Epidermal melanocyte (primary cell): ENCODE measurements around the gene EDDM13.
"Not testable (repeated sequence)": the region's sequence is repeated elsewhere in the genome, so short reads cannot be mapped to it uniquely, and the experiment has no call there.

ENCODE experiments used
- DNase-seq: peaks from one replicate; pipeline ENCODE4 v3.0.0; 2011; ENCODE audit warnings: low spot score; ENCODE audit not compliant: insufficient read length

The EDDM13 gene

GRCh38 chr19:56272161-56272798 is at the start of gene EDDM13:
EDDM13 (plus strand) TSS chr19:56272748; CDS start chr19:56272835, 87 bp downstream.
- no peak for DNase-seq

GRCh38 chr19:56222901-56223300 is 49.6 kb upstream of the EDDM13 start:
- no peak for DNase-seq

GRCh38 chr19:56223481-56223880 is 49.1 kb upstream of the EDDM13 start:
- no peak for DNase-seq

- no peak for DNase-seq
These were observed 27.3 kb upstream of the EDDM13 start for GRCh38 chr19:56245121-56245740.

GRCh38 chr19:56245764-56246163 is 26.8 kb upstream of the EDDM13 start:
- DNase-seq: not testable (repeated sequence)

- DNase-seq: not testable (repeated sequence)
These were observed 23.7 kb upstream of the EDDM13 start for GRCh38 chr19:56248736-56249338.

GRCh38 chr19:56252699-56253422 is 19.7 kb upstream of the EDDM13 start:
- peak; percentile 35 for DNase-seq

- DNase-seq: peak; percentile 41
These were observed 18.8 kb upstream of the EDDM13 start for GRCh38 chr19:56253737-56254136.

GRCh38 chr19:56258272-56258671 is 14.3 kb upstream of the EDDM13 start:
- DNase-seq: no peak

- no peak for DNase-seq
These were observed 11.4 kb upstream of the EDDM13 start for GRCh38 chr19:56261145-56261544.

- not testable (repeated sequence) for DNase-seq
These were observed 10.6 kb upstream of the EDDM13 start for GRCh38 chr19:56261932-56262331.

GRCh38 chr19:56263319-56263718 is 9.2 kb upstream of the EDDM13 start:
- DNase-seq: no peak

- no peak for DNase-seq
These were observed 6.5 kb upstream of the EDDM13 start for GRCh38 chr19:56266051-56266450.

GRCh38 chr19:56269348-56269747 is 3.2 kb upstream of the EDDM13 start:
- no peak for DNase-seq

GRCh38 chr19:56270676-56271075 is 1.9 kb upstream of the EDDM13 start:
- DNase-seq: no peak

GRCh38 chr19:56271151-56271550 is 1.4 kb upstream of the EDDM13 start:
- DNase-seq: no peak

GRCh38 chr19:56273563-56274117 is 1.1 kb downstream of the EDDM13 start:
- no peak for DNase-seq

- no peak for DNase-seq
These were observed 10.3 kb downstream of the EDDM13 start for GRCh38 chr19:56282809-56283208.

- DNase-seq: no peak
These were observed 12.2 kb downstream of the EDDM13 start for GRCh38 chr19:56284746-56285145.

GRCh38 chr19:56290104-56290503 is 17.6 kb downstream of the EDDM13 start:
- no peak for DNase-seq

GRCh38 chr19:56291867-56292266 is 19.3 kb downstream of the EDDM13 start:
- DNase-seq: no peak

GRCh38 chr19:56294549-56294948 is 22.0 kb downstream of the EDDM13 start:
- DNase-seq: no peak
